Activated T-cell treated with anti-CD3 and anti-CD28 coated beads, Interleukin-2, amount 50 U/mL, for 24 hours (primary cell): Measurements from ENCODE around the gene HTN3.
"Not testable (repeated sequence)": the region's sequence is repeated elsewhere in the genome, so short reads cannot be mapped to it uniquely, and the experiment has no call there.

Experiments
- DNase-seq: peaks from one replicate; pipeline ENCODE4 v3.0.0-alpha.2; 2020
- H3K27ac Mint-ChIP-seq: 2 replicates; pipeline ENCODE4 v1.8.0; 2020; ENCODE audit warnings: mild to moderate bottlenecking, mixed read lengths
- H3K27me3 Mint-ChIP-seq: 2 replicates; pipeline ENCODE4 v1.8.0; 2020; ENCODE audit warnings: mixed read lengths
- H3K36me3 Mint-ChIP-seq: 2 replicates; pipeline ENCODE4 v1.8.0; 2020; ENCODE audit warnings: low read depth, mixed read lengths
- H3K4me1 Mint-ChIP-seq: 2 replicates; pipeline ENCODE4 v1.8.0; 2020; ENCODE audit warnings: low read depth, mixed read lengths
- H3K4me3 Mint-ChIP-seq: 2 replicates; pipeline ENCODE4 v1.8.0; 2020; ENCODE audit warnings: mild to moderate bottlenecking, moderate library complexity, mixed read lengths
- H3K9me3 Mint-ChIP-seq: 2 replicates; pipeline ENCODE4 v1.8.0; 2020; ENCODE audit warnings: mixed read lengths

Gene HTN3

GRCh38 chr4:70028159-70028558 is at the start of gene HTN3:
Gene HTN3, plus strand, starts transcription at chr4:70028459. Its CDS starts 2,282 bp downstream, at chr4:70030741.
- H3K27me3 Mint-ChIP-seq, H3K36me3 Mint-ChIP-seq, H3K4me3 Mint-ChIP-seq, H3K9me3 Mint-ChIP-seq, H3K4me1 Mint-ChIP-seq, H3K27ac Mint-ChIP-seq, DNase-seq: not testable (repeated sequence)

- DNase-seq, result no peak
- Mint-ChIP-seq H3K9me3 (no peaks in the 10 kb centered on the region), H3K27me3 (no peaks in the 10 kb centered on the region), H3K4me3 (no peak overlapping the region), H3K36me3 (no peaks in the 10 kb centered on the region), H3K4me1 (no peaks in the 10 kb centered on the region), H3K27ac (no peak overlapping the region)
These were observed 44.2 kb upstream of the HTN3 start for GRCh38 chr4:69984030-69984443.

- Mint-ChIP-seq H3K4me3 (no peak overlapping the region), H3K27ac (no peak overlapping the region), H3K27me3 (no peaks in the 10 kb centered on the region), H3K4me1 (no peaks in the 10 kb centered on the region), H3K36me3 (no peaks in the 10 kb centered on the region), H3K9me3 (no peaks in the 10 kb centered on the region)
- no peak for DNase-seq
These were observed 41.6 kb upstream of the HTN3 start for GRCh38 chr4:69986663-69987062.

GRCh38 chr4:69991016-69991415 is 37.2 kb upstream of the HTN3 start:
- H3K27ac Mint-ChIP-seq, result no peak overlapping the region
- no peak for DNase-seq
- H3K36me3 Mint-ChIP-seq, result no peaks in the 10 kb centered on the region
- H3K4me1 Mint-ChIP-seq, result no peaks in the 10 kb centered on the region
- H3K4me3 Mint-ChIP-seq, result no peak overlapping the region
- no peaks in the 10 kb centered on the region for H3K9me3 Mint-ChIP-seq
- H3K27me3 Mint-ChIP-seq, result no peaks in the 10 kb centered on the region

GRCh38 chr4:69994782-69995181 is 33.5 kb upstream of the HTN3 start:
- no peaks in the 10 kb centered on the region for H3K27me3 Mint-ChIP-seq
- DNase-seq, result no peak
- no peaks in the 10 kb centered on the region for H3K4me1 Mint-ChIP-seq
- no peak overlapping the region for H3K27ac Mint-ChIP-seq
- H3K9me3 Mint-ChIP-seq, result no peaks in the 10 kb centered on the region
- no peak overlapping the region for H3K4me3 Mint-ChIP-seq
- no peaks in the 10 kb centered on the region for H3K36me3 Mint-ChIP-seq

- Mint-ChIP-seq H3K27me3 (no peaks in the 10 kb centered on the region), H3K4me3 (no peak within 1 kb of the TSS), H3K9me3 (no peaks in the 10 kb centered on the region), H3K4me1 (no peaks in the 10 kb centered on the region), H3K27ac (no peak within 1 kb of the TSS), H3K36me3 (no peaks in the 10 kb centered on the region)
- no peak for DNase-seq
These were observed 32.7 kb upstream of the HTN3 start, which contains the start of gene STATH for GRCh38 chr4:69995526-69996016. Gene STATH, plus strand, starts transcription at chr4:69995966. Its CDS starts 2,472 bp downstream, at chr4:69998438.

- Mint-ChIP-seq H3K4me3 (no peak overlapping the region), H3K27me3 (no peaks in the 10 kb centered on the region), H3K4me1 (no peaks in the 10 kb centered on the region), H3K27ac (no peak overlapping the region), H3K36me3 (no peaks in the 10 kb centered on the region), H3K9me3 (no peaks in the 10 kb centered on the region)
- no peak for DNase-seq
These were observed 28.8 kb upstream of the HTN3 start for GRCh38 chr4:69999420-69999819.

GRCh38 chr4:70000711-70001110 is 27.5 kb upstream of the HTN3 start:
- no peak for DNase-seq
- Mint-ChIP-seq H3K36me3 (no peaks in the 10 kb centered on the region), H3K4me1 (no peaks in the 10 kb centered on the region), H3K27me3 (no peaks in the 10 kb centered on the region), H3K27ac (no peak overlapping the region), H3K4me3 (no peak overlapping the region), H3K9me3 (no peaks in the 10 kb centered on the region)

- Mint-ChIP-seq H3K9me3 (no peaks in the 10 kb centered on the region), H3K4me1 (no peaks in the 10 kb centered on the region), H3K36me3 (no peaks in the 10 kb centered on the region)
These were observed 25.8 kb upstream of the HTN3 start for GRCh38 chr4:70002507-70002906.

GRCh38 chr4:70008771-70009170 is 19.5 kb upstream of the HTN3 start:
- H3K27me3 Mint-ChIP-seq, result no peaks in the 10 kb centered on the region
- no peak overlapping the region for H3K27ac Mint-ChIP-seq
- H3K9me3 Mint-ChIP-seq, result no peaks in the 10 kb centered on the region
- DNase-seq, result no peak
- no peak overlapping the region for H3K4me3 Mint-ChIP-seq
- H3K36me3 Mint-ChIP-seq, result no peaks in the 10 kb centered on the region
- no peaks in the 10 kb centered on the region for H3K4me1 Mint-ChIP-seq

More at GRCh38 chr4:70002507-70002906, 25.8 kb upstream of the HTN3 start:
- H3K27ac Mint-ChIP-seq, result no peak overlapping the region
- no peak overlapping the region for H3K4me3 Mint-ChIP-seq
- H3K27me3 Mint-ChIP-seq, result no peaks in the 10 kb centered on the region
- DNase-seq, result no peak

GRCh38 chr4:70019006-70019405 is 9.3 kb upstream of the HTN3 start:
- not testable (repeated sequence) for H3K9me3 Mint-ChIP-seq, H3K36me3 Mint-ChIP-seq, H3K27me3 Mint-ChIP-seq, H3K27ac Mint-ChIP-seq, DNase-seq, H3K4me3 Mint-ChIP-seq, H3K4me1 Mint-ChIP-seq

- H3K27ac Mint-ChIP-seq, result no peak overlapping the region
- no peaks in the 10 kb centered on the region for H3K9me3 Mint-ChIP-seq
- no peak for DNase-seq
- no peak overlapping the region for H3K4me3 Mint-ChIP-seq
- no peaks in the 10 kb centered on the region for H3K4me1 Mint-ChIP-seq
- H3K27me3 Mint-ChIP-seq, result no peaks in the 10 kb centered on the region
- no peaks in the 10 kb centered on the region for H3K36me3 Mint-ChIP-seq
These were observed 5.0 kb upstream of the HTN3 start for GRCh38 chr4:70023218-70023617.

- H3K27ac Mint-ChIP-seq, result no peak overlapping the region
- H3K9me3 Mint-ChIP-seq, result no peaks in the 10 kb centered on the region
- H3K4me1 Mint-ChIP-seq, result no peaks in the 10 kb centered on the region
- no peak for DNase-seq
- H3K4me3 Mint-ChIP-seq, result no peak overlapping the region
- no peaks in the 10 kb centered on the region for H3K36me3 Mint-ChIP-seq
- H3K27me3 Mint-ChIP-seq, result no peaks in the 10 kb centered on the region
These were observed 1.2 kb upstream of the HTN3 start for GRCh38 chr4:70027011-70027410.

GRCh38 chr4:70037559-70037958 is 9.3 kb downstream of the HTN3 start:
- not testable (repeated sequence) for H3K27ac Mint-ChIP-seq, DNase-seq, H3K27me3 Mint-ChIP-seq, H3K4me1 Mint-ChIP-seq, H3K36me3 Mint-ChIP-seq, H3K4me3 Mint-ChIP-seq
- H3K9me3 Mint-ChIP-seq, result peaks cover 15% of the 10 kb centered on the region

GRCh38 chr4:70039928-70040327 is 11.7 kb downstream of the HTN3 start:
- not testable (repeated sequence) for H3K4me3 Mint-ChIP-seq, H3K4me1 Mint-ChIP-seq, H3K27ac Mint-ChIP-seq, H3K27me3 Mint-ChIP-seq, DNase-seq, H3K36me3 Mint-ChIP-seq
- peaks cover 15% of the 10 kb centered on the region for H3K9me3 Mint-ChIP-seq

- H3K27me3 Mint-ChIP-seq, result no peaks in the 10 kb centered on the region
- DNase-seq, result no peak
- peaks cover 15% of the 10 kb centered on the region for H3K9me3 Mint-ChIP-seq
- no peak overlapping the region for H3K4me3 Mint-ChIP-seq
- H3K27ac Mint-ChIP-seq, result no peak overlapping the region
- H3K36me3 Mint-ChIP-seq, result no peaks in the 10 kb centered on the region
- H3K4me1 Mint-ChIP-seq, result no peaks in the 10 kb centered on the region
These were observed 13.5 kb downstream of the HTN3 start for GRCh38 chr4:70041652-70042286.
